ENCODE data around the gene LHB. TPM values are rescaled to one million over a fixed set of nuclear protein-coding genes. Genes with fewer than 3 reads are reported as not detected.

The LHB gene
- total RNA-seq, 1 experiment from 2014 or later, result not detected

DNA sequence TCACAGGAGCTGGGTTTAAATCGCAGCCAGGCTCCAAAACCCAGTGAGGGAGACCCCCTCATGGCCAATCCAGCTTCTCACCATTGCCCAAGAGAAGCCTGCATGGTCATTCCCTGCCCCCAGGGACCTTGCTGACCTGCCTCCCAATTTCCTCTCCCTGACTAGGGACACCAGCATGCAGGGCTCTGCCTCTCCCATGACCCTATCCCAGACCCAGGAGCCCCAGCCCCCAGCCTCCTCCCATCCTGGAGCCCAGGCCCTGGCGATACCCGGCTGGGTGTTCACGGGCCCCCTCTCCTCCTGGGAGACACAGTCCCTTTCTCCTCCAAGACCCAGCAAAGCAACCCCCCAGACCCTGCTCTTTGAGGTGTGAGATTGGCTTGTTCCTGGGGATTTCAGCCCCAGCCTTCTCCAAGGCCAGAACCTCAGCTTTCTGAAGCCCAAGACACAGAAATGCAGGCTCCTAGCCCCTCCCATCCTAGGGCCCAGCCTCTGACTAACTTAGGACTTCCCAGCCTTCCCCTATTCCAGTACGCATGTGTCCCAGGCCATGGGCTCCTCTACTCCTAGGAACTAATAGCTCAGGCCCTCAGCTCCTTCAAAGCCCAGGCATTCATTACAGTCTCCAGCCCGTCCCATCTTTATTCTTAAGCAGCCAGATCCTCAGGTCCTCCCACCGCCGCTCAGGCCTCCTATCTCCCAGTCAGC is 24.9 kb downstream of the LHB start:
- Histone ChIP-seq H3K27me3 (ENCODE audit: insufficient read depth, low read length) (no peaks in the 10 kb centered on the region), H3K56ac (ENCODE audit: insufficient read length, low read depth, low read length) (no peak overlapping the region), H3K9ac (ENCODE audit: extremely low read depth, insufficient read length, low read length) (peak overlapping the region; percentile 69), H2BK15ac (ENCODE audit: low read depth, low read length) (no peak overlapping the region), H2BK12ac (ENCODE audit: insufficient read length, low read depth, low read length) (no peak overlapping the region), H3K4me2 (ENCODE audit: insufficient read depth, insufficient read length, low read length) (peak overlapping the region; percentile 80), H2AK5ac (ENCODE audit: insufficient read length, low read length) (no peak overlapping the region), H2BK20ac (ENCODE audit: low read depth, low read length, poor library complexity, severe bottlenecking) (no peak overlapping the region), H3K23me2 (ENCODE audit: insufficient read length, low read depth, low read length, poor library complexity, severe bottlenecking) (peaks cover 8% of the 10 kb centered on the region), H2AFZ (ENCODE audit: low read length) (no peak overlapping the region), H3K4ac (ENCODE audit: low read depth, low read length) (no peak overlapping the region), H3K23ac (ENCODE audit: insufficient read length, low read depth, low read length) (no peak overlapping the region), H3K4me1 (ENCODE audit: insufficient read depth, low read length) (no peaks in the 10 kb centered on the region; the same call in 1 of the 2 replicates), H4K5ac (ENCODE audit: insufficient read length, low read depth, low read length) (no peak overlapping the region), H3T11ph (ENCODE audit: low read length) (no peak overlapping the region), H3K27ac (ENCODE audit: insufficient read length, low read depth, low read length) (no peak overlapping the region), H3K79me1 (ENCODE audit: insufficient read depth, low read depth, low read length, poor library complexity, severe bottlenecking) (no peaks in the 10 kb centered on the region), H4K20me1 (ENCODE audit: control insufficient read depth, insufficient read depth, insufficient read length) (no peaks in the 10 kb centered on the region), H2BK120ac (ENCODE audit: low read depth, low read length, poor library complexity, severe bottlenecking) (no peak overlapping the region), H3K14ac (ENCODE audit: insufficient read depth, low read length) (no peak overlapping the region; the same call in 1 of the 2 replicates), H3K9me3 (ENCODE audit: control insufficient read depth, low read depth, low read length) (no peaks in the 10 kb centered on the region), H3K79me2 (ENCODE audit: insufficient read depth, low read length) (peaks cover 9% of the 10 kb centered on the region; the same call in 1 of the 2 replicates), H4K8ac (replicated peaks; ENCODE audit: insufficient read length, low read depth, low read length) (no peak overlapping the region), H2BK5ac (ENCODE audit: insufficient read length, low read length) (no peak overlapping the region), H3K18ac (ENCODE audit: insufficient read length, low read depth, low read length) (no peak overlapping the region), H4K91ac (ENCODE audit: insufficient read length, low read depth, low read length) (no peak overlapping the region)
- H3K27ac Mint-ChIP-seq, result peak overlapping the region; percentile 5 to 98 (median 73)
- H3K36me3 Mint-ChIP-seq (ENCODE audit: insufficient read depth in 1 of 3, low read depth in 3 of 3), result peaks cover 17 to 36% (median 35%) of the 10 kb centered on the region in 3 experiments
- DNase-seq, result peak; percentile 51
- no peaks in the 10 kb centered on the region for H3K27me3 Mint-ChIP-seq (ENCODE audit: low read depth)
- TF ChIP-seq, protein P1, sequence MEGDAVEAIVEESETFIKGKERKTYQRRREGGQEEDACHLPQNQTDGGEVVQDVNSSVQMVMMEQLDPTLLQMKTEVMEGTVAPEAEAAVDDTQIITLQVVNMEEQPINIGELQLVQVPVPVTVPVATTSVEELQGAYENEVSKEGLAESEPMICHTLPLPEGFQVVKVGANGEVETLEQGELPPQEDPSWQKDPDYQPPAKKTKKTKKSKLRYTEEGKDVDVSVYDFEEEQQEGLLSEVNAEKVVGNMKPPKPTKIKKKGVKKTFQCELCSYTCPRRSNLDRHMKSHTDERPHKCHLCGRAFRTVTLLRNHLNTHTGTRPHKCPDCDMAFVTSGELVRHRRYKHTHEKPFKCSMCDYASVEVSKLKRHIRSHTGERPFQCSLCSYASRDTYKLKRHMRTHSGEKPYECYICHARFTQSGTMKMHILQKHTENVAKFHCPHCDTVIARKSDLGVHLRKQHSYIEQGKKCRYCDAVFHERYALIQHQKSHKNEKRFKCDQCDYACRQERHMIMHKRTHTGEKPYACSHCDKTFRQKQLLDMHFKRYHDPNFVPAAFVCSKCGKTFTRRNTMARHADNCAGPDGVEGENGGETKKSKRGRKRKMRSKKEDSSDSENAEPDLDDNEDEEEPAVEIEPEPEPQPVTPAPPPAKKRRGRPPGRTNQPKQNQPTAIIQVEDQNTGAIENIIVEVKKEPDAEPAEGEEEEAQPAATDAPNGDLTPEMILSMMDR (conservative IDR thresholded peaks at IDR 0.05), result no peak
- H3K4me3 Mint-ChIP-seq, result peak overlapping the region; percentile 93 to 95
- peaks cover 30 to 35% of the 10 kb centered on the region in 2 experiments for H3K4me1 Mint-ChIP-seq
- H3K9me3 Mint-ChIP-seq, result no peaks in the 10 kb centered on the region
- WGBS (ENCODE audit: extremely low coverage, insufficient read length, low lambda C conversion rate), result no CpG with 5 or more reads among the region's 8 CpGs
